ENCODE measurements around the gene NARS2. TPM values are rescaled to one million over a fixed set of nuclear protein-coding genes. Genes with fewer than 3 reads are reported as not detected.

Gene NARS2
- total RNA-seq, 1 experiment from 2014 or later: 46.7 TPM

GRCh38 chr11:78415338-78415737 is 159.3 kb downstream of the NARS2 start:
- H3K36me3 ChIP-seq (ENCODE audit: insufficient read depth, low read length, poor library complexity, severe bottlenecking): no peaks in the 10 kb centered on the region
- H3K9me3 ChIP-seq (ENCODE audit: low read depth, low read length, poor library complexity, severe bottlenecking): peaks cover 5% of the 10 kb centered on the region
- ChIA-PET CTCF (interaction anchor here (0.7 kb wide), 1 partner anchor 149 kb away, joined by 3 read pairs; no protein-coding TSS in a partner anchor), POLR2A (ENCODE audit: low non-redundant PET) (no interaction called here)
- no peak for DNase-seq (ENCODE audit: low spot score)
- no peak overlapping the region for H3K4me3 ChIP-seq (ENCODE audit: low read depth, low read length, poor library complexity, severe bottlenecking)
- no peaks in the 10 kb centered on the region for H3K27me3 ChIP-seq (replicated peaks; ENCODE audit: insufficient read depth, low read depth, low read length, poor library complexity)
- no TSS peak for BruUV-seq (replicated peaks)
- intact Hi-C loops (cut with micrococcal nuclease; ENCODE audit: unreplicated experiment): loop anchor here (10.0 kb wide), 1 partner anchor 61 kb away; no protein-coding TSS in a partner anchor
- no peak for TF ChIP-seq CTCF (conservative IDR thresholded peaks at IDR 0.05; ENCODE audit: low read depth, low read length)
- TF ChIP-seq EZH2 (IDR thresholded peaks at IDR 0.05; ENCODE audit: borderline replicate concordance, low read depth, low read length, poor library complexity, severe bottlenecking): no peak
- H3K27ac ChIP-seq (ENCODE audit: low read depth, low read length, poor library complexity, severe bottlenecking): no peak overlapping the region
- H3K4me1 ChIP-seq (ENCODE audit: insufficient read depth, low read length, poor library complexity, severe bottlenecking): peaks cover 40% of the 10 kb centered on the region

- peak; percentile 77 for TF ChIP-seq CTCF (conservative IDR thresholded peaks at IDR 0.05; ENCODE audit: low read depth, low read length)
- no peak for TF ChIP-seq EZH2 (IDR thresholded peaks at IDR 0.05; ENCODE audit: borderline replicate concordance, low read depth, low read length, poor library complexity, severe bottlenecking)
- peak; percentile 54 for DNase-seq (ENCODE audit: low spot score)
- Histone ChIP-seq H3K36me3 (ENCODE audit: insufficient read depth, low read length, poor library complexity, severe bottlenecking) (no peaks in the 10 kb centered on the region), H3K27ac (ENCODE audit: low read depth, low read length, poor library complexity, severe bottlenecking) (peak overlapping the region; percentile 43), H3K27me3 (replicated peaks; ENCODE audit: insufficient read depth, low read depth, low read length, poor library complexity) (no peaks in the 10 kb centered on the region), H3K4me3 (ENCODE audit: low read depth, low read length, poor library complexity, severe bottlenecking) (no peak overlapping the region), H3K4me1 (ENCODE audit: insufficient read depth, low read length, poor library complexity, severe bottlenecking) (peaks cover 32% of the 10 kb centered on the region), H3K9me3 (ENCODE audit: low read depth, low read length, poor library complexity, severe bottlenecking) (peaks cover 12% of the 10 kb centered on the region)
- no TSS peak for BruUV-seq (replicated peaks)
- ChIA-PET POLR2A (ENCODE audit: low non-redundant PET) (no interaction called here), CTCF (no interaction called here)
- intact Hi-C loops (cut with micrococcal nuclease; ENCODE audit: unreplicated experiment): loop anchor here (10.0 kb wide), 1 partner anchor 60 kb away; no protein-coding TSS in a partner anchor
Measured at GRCh38 chr11:78414321-78415051, 160.2 kb downstream of the NARS2 start.

GRCh38 chr11:78408619-78409018 is 166.0 kb downstream of the NARS2 start:
- no peak overlapping the region for H3K4me3 ChIP-seq (ENCODE audit: low read depth, low read length, poor library complexity, severe bottlenecking)
- H3K36me3 ChIP-seq (ENCODE audit: insufficient read depth, low read length, poor library complexity, severe bottlenecking): no peaks in the 10 kb centered on the region
- peaks cover 20% of the 10 kb centered on the region for H3K9me3 ChIP-seq (ENCODE audit: low read depth, low read length, poor library complexity, severe bottlenecking)
- ChIA-PET POLR2A (ENCODE audit: low non-redundant PET) (no interaction called here), CTCF (no interaction called here)
- H3K27me3 ChIP-seq (replicated peaks; ENCODE audit: insufficient read depth, low read depth, low read length, poor library complexity): no peaks in the 10 kb centered on the region
- peaks cover 7% of the 10 kb centered on the region for H3K4me1 ChIP-seq (ENCODE audit: insufficient read depth, low read length, poor library complexity, severe bottlenecking)
- intact Hi-C loops (cut with micrococcal nuclease; ENCODE audit: unreplicated experiment): no loop called here
- TF ChIP-seq EZH2 (IDR thresholded peaks at IDR 0.05; ENCODE audit: borderline replicate concordance, low read depth, low read length, poor library complexity, severe bottlenecking): no peak
- TF ChIP-seq CTCF (conservative IDR thresholded peaks at IDR 0.05; ENCODE audit: low read depth, low read length): no peak
- DNase-seq (ENCODE audit: low spot score): no peak
- no peak overlapping the region for H3K27ac ChIP-seq (ENCODE audit: low read depth, low read length, poor library complexity, severe bottlenecking)
- no TSS peak for BruUV-seq (replicated peaks)
